Stimulated activated CD8-positive, alpha-beta memory T cell treated with anti-CD3 and anti-CD28 coated beads, Interleukin-15, amount 100 ng/mL, for 24 hours (primary cell): Measurements from ENCODE around the gene PDXDC1.
"Not testable (repeated sequence)": the region's sequence is repeated elsewhere in the genome, so short reads cannot be mapped to it uniquely, and the experiment has no call there.

Experiments used
- DNase-seq: peaks from one replicate; pipeline ENCODE4 v3.0.0-alpha.2; 2020; ENCODE audit warnings: low read depth

PDXDC1 gene

DNA sequence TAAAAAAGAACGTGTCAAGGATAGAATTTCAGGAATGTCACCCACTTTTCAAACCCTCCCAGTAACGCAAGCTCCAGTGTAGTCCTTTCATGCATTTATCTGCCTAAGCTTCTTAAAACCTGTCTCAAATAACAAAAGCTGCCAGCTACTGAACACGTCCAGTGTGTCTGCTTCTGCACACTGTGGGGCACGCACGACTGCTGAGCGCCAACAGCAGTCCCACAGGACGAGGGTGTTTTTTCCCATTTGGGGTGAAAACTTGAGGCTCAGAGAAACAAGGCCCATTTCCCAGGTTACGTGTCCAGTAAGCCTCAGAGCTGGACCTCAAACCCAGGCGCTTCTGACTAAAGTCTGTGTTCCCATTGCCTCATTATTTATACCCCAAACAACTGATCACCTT is 63.9 kb downstream of the PDXDC1 start:
- DNase-seq, result no peak

DNA sequence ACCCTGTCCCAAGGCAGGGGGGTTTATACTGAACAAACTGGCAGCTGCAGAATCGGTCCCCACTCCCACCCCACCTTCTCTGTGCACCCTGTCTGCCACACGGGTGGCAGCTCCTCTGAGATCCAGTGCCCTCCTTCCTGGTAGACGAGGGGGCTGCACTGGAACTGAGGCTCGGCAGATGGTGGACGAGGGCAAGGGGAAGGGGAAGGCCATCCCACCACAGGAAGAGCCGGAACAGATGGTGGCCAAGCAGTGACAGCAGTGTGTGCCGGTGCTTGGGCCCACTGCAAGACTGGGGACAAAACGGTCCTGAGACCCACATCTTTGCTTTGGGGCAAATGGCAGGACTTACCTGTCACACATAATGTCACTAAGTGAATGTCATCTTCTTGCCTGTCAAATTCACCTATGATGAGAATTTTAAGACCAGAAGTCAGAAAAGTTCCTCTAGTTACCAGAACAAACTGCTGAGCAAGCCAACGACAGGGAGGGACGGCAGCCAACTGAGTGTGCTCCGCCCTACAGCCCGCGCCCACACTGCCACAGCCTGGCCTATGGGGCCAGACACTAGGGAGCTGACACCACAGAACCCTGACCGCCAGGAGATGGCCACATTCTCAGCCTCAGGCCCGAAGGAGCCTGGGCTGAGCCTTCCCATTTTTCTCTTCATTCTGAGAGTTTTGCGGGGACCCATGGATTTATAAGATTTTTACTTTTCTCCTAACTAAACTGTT is 66.6 kb downstream of the PDXDC1 start:
- DNase-seq, result no peak

DNA sequence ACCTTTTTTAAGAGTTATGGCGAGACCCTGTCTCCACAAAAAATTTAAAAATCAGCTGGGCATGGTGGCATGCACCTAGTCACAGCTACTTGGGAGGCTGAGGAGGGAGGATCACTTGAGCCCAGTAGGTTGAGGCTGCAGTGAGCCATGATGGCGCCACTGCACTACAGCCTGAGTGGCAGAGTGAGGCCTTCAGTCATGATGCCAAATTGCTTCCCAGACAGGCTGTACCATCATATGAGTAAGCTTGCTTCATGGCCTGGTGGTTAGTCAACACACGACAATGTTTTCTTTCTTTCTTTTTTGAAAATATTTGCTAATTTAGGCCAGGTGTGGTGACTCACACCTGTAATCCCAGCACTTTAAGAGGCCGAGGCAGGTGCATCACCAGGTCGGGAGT is 68.5 kb downstream of the PDXDC1 start:
- DNase-seq, result no peak

DNA sequence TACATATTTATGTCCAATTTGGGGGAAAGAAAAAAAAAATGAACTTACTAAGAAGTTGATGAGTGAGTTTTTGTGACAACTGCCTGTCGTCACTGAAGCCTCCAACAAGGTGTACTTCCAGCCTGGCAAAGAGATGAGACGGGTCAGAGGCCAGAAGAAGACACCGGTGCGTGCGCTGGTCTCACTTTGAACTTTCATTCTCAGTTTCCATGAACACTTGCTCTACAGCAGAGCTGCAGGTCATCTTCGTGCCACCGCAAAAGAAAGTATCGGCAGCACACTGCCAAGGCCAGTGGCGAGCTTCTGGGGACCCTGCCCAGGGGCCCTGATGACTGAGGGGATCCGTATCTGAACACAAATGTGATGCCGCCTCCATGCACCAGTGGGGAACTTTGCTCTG is 69.5 kb downstream of the PDXDC1 start:
- DNase-seq, result no peak

DNA sequence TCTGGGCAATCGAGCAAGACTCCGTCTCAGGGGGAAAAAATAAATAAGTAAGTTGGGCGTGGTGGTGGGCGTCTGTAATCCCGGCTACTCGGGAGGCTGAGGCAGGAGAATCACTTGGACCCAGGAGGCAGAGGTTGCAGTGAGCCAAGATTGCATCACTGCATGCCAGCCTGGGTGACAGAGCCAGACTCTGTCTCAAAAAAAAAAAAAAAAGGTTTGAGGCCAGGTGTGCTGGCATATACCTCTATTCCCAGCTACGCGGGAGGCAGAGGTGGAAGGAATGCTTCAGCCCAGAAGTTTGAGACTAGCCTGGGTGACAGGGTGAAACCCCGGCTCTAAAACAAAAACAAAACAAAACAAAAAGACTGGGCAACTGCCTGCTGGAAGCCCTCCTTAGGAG is 70.4 kb downstream of the PDXDC1 start:
- DNase-seq, result not testable (repeated sequence)

DNA sequence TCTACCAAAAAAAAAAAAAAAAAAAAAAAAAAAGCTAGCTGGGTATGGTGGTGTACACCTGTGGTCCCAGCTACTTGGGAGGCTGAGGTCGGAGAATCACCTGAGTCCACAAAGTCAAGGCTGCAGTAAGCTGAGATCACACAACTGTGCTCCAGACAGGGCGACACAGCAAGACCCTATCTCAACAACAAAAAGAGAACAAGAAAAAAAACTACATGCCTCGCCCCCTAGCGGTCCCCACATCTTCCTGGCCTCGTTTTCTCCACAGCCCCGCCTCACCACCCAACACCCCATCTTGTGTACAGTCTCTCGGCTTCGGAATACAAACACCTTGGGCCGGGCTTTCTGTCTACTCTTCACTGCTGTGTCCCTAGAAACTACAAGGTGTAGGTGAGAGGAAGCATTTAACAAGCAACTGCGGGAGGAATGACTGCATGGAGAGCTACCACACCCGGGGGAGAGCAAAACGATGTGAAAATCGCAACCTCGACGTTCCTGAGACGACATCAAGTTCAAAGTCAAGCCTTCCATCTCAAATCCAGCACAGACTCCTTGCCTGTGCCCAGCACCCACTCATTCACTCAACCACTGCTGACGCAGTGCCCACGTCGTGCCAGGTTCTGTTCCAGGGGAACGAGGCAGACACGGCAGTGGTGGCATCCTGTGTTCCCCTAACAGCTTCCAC is 72.0 kb downstream of the PDXDC1 start:
- DNase-seq, result no peak

DNA sequence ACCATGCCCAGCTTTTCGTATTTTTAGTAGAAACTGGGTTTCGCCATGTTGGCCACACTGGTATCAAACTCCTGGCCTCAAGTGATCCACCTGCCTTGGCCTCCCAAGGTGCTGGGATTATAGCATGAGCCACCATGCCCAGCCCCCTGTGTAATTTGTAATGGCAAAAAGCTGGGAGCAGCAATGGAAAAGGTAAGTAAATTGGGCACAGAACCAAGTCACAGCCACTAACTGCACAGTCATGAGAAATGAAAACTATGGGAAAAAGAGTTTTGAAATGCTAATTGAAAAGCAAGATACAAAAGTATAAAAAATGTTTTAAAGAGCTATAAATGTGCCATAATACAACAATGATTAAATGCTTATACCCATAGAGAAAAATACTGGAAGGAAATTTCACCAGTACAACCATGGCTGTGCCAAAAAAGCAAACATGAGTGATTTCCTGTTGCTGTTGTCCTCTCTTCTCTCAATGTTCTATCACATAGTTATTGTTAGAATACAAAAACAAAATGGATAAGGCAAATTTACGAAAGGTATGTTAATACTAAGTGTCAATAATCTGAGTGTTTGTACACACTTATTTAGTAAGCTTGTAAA is 74.9 kb downstream of the PDXDC1 start:
- no peak for DNase-seq

DNA sequence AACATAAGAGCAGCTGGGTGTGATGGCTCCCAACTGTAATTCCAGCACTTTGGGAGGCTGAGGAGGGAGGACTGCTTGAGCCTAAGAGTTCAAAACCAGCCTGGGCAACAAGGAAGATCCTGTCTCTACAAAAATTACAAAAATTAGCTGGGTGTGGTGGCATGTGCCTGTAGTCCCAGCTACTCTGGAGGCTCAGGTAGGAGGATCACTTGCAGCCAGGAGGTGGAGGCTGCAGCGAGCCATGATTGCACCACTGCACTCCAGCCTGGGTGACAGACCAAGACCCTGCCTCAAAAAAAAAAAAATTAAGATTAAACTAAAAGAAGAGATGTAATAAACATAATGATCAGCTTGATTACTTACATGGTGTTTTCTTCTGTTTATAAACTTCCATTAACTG is 75.6 kb downstream of the PDXDC1 start:
- DNase-seq, result not testable (repeated sequence)

DNA sequence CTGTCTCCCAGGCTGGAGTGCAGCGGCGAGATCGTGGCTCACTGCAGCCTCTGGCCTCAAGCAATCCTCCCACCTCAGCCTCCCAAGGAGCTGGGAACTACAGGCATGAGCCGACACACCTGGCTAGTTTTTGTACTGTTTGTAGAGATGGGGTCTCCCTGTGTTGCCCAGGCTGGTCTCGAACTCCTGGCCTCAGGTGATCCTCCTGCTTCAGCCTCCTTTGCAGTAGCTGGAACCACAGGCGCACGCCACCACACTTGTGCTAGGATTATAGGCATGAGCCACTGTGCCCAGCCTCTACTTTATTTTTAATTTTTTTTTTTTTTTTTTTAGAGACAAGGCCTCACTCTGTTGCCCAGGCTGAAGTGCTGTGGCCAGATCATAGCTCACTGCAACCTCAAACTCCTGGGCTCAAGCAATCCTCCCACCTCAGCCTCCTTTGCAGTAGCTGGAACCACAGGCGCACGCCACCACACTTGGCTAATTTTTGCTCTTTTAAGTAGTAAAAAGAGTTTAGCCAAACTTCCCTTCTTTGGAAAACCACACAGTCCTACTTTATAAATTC is 76.6 kb downstream of the PDXDC1 start:
- no peak for DNase-seq

DNA sequence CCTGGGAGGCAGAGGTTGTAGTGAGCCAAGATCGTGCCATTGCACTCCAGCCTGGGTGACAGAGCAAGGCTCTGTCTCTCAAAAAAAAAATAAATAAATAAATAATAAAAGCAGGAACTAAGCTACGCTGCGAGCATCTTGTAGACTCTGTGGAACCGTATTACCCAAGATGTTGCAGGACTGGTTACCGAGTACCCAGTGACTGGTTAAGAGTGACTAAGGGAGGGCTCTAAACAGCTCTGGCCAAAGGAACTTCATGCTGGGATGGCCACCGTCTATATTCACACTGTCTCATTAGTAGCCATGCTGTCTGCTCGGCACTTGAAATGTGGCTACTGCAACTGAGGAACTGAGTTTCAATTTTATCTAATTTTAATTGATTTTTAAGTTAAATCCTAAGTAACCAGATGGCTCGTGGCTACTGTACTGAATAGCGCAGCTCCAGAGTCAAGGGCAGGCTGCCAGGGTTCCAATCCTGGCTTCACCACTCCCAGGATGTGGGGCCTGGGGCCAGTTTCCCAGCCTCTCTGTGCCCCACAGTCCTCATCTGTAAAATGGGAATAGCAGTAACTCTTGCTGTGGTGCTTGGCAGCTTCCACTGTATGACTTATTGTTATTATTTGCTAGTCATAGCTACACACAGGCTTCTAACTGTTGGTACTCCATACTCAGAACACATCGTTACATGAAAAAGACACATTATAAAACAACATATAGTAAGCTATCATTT is 78.1 kb downstream of the PDXDC1 start:
- no peak for DNase-seq

- DNase-seq, result no peak
These were observed 79.1 kb downstream of the PDXDC1 start for GRCh38 chr16:15053904-15054303.

DNA sequence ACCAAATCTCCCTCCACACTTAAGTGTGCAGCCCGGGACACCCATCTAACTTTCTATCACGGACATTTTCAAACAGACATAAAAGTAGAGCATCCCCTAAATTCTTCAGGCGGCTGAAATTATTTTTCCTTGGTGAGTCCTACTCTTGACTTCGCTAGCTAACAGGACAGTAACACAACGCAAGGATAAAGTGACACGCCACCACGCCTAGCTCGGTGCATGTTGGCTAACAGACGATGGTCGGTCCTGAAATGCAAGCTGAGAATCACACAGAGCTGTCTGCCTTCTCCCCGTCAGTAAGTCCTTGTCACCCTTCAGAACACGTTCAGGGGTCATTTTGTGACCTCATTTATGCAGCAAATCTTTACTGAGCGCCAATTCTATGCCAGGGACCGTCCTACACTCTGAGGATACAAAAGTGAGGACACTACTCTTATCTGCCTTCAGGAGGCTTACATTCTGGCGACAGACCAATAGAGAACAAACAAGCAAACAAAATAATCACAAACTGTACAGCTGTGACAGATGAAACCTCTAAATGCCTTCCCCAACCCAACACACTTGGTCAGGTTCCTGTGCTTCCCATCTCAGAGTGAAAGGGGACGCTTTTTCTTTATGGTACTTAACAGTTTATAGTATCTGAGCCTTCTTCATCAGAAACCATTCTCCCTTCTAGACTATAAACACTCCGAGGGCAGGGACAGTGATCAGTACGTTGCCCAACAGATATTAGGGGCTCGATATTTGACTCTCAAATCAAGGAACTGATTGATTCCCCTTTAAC is 79.7 kb downstream of the PDXDC1 start:
- no peak for DNase-seq

- no peak for DNase-seq
These were observed 80.6 kb downstream of the PDXDC1 start for GRCh38 chr16:15055141-15056053.

- no peak for DNase-seq
These were observed 83.0 kb downstream of the PDXDC1 start for GRCh38 chr16:15057681-15058417.

DNA sequence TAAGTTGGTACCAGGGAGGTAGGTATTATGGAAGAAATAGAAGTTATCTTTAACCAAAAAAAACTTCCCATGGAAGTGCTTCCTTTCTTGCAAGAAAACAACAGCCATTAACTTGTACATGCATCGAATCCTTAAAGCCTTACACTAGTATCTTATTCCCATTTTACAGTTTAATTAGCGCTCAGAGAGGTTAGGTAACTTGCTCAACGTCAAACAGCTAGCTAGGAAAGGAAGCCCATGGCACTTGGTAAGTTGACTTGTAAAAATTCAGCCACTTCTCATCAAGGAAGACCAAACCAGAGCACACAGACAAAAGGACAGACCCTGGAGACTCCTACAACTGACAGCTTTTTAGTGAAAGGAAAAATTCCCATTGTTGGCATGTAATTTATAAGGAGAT is 84.5 kb downstream of the PDXDC1 start:
- no peak for DNase-seq

- DNase-seq, result not testable (repeated sequence)
These were observed 87.4 kb downstream of the PDXDC1 start for GRCh38 chr16:15062085-15062810.

GRCh38 chr16:15065961-15066360 is 91.1 kb downstream of the PDXDC1 start:
- not testable (repeated sequence) for DNase-seq

GRCh38 chr16:15066690-15067089 is 91.9 kb downstream of the PDXDC1 start:
- DNase-seq, result not testable (repeated sequence)

DNA sequence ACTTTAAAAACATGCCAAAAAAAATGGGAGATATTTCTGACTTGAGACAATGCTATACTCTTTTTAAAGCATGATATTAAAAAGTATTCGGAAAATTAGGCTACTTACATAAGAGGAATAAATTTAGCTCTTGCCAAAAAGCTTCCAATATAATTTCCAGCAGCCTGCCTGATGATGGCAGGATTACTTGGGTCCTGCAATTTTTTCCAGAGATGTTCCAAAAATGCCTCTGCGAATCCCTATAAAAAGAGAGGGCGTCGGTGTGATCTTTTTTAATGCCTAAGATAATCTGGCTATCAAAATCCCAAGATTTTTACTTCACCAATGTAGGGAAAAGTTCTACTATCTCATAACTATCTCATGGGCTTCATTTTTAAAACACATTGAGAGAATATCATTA is 96.2 kb downstream of the PDXDC1 start:
- DNase-seq, result not testable (repeated sequence)
